ENCODE results near the gene COL5A3.
"Not testable (repeated sequence)": the region's sequence is repeated elsewhere in the genome, so short reads cannot be mapped to it uniquely, and the experiment has no call there.

Gene COL5A3

DNA sequence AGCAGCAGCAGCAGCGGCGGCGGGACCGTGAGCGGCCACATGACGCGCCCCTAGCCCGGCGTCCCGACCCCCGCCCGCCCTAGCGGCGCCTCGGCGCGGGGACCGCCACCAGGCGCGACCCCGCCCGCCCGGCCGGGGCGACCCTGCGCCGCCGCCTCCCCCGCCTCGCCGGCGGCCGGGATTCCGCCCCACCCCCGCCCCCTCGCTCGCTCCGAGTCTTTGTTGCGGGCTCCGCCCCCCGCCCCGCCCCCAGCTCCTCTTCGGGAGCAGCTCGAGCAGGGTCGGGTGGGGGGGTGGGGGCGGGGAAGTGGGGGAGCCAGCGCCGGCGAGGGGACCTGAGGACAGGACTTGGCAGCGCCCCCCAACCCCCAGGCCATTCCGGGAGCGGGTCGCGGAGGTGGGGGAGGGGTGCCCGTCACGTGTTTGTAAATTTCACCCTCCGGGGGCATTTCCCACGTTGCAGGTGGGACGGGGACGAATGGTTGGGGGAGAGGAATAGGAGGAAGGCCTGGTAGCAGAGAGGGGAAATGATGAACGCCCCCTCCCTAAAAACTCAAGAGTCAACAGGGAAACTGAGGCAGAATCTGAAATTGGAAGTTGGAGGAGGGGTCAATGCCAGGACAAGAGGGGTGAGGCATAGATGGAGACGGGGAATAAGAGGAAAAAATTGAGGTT is 73.8 kb downstream of the COL5A3 start, which contains the start of gene OLFM2:
TSS of gene OLFM2 (minus strand) at position 190 of the 675 bp plus-strand sequence. CDS start at position 41, 149 bp downstream.
- DNase-seq (ENCODE audit: low read depth): no peak

GRCh38 chr19:9935506-9936325 is 74.6 kb downstream of the COL5A3 start:
- DNase-seq (ENCODE audit: low read depth): no peak

GRCh38 chr19:9934132-9934950 is 76.0 kb downstream of the COL5A3 start:
- peak; percentile 76 for DNase-seq (ENCODE audit: low read depth)

DNA sequence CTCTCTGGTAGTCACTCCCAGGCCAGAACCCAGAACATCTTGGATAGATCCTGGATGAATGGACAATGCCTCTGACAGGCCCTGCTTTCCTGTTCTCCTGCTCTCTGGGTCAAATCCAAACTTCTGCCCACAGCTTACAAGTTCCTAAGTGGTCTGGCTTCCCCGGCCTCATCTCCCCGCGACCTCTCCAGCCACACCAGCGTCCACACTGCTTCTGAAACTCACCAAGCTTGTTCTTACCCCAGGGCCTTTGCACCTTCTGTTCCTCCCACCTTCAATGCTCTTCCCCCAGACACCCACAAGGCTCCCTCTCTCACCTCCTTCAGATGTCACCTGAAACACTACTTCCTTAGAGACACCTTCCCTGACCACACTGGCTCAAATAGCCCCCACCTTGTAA is 77.5 kb downstream of the COL5A3 start:
- no peak for DNase-seq (ENCODE audit: low read depth)

DNA sequence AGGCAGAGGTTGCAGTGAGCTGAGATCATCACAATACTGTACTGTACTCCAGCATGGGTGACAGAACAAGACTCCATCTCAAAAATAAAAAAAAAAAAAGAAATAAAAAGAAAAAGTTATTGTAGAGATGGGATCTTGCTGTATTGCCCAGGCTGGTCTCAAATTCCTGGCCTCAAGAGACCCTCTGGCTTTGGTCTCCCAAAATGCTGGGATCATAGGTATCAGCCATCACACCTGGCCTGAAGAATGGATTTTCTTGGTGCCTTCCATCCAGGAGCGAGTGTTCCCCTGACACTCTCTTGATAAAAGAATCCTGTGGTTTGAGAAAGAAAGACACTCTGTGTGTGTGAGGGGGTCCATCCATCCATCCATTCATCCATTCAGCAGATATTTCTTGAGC is 78.7 kb downstream of the COL5A3 start:
- no peak for DNase-seq (ENCODE audit: low read depth)

DNA sequence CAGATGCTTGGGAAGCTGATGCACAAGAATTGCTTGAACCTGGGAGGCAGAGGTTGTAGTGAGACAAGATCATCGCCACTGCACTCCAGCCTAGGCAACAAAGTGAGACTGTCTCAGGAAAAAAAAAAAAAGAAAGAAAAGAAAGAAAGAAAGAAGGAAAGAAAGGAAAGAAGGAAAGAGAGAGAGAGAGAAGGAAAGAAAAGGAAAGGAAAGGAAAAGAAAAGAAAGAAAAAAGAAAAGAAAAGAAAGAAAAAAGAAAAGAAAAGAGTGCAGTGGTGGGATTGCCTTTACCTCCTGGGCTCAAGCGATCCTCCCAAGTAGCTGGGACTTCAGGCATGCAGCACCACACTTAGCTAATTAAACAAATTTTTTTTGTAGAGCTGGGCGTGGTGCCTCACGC is 86.9 kb downstream of the COL5A3 start:
- DNase-seq (ENCODE audit: low read depth): no peak

DNA sequence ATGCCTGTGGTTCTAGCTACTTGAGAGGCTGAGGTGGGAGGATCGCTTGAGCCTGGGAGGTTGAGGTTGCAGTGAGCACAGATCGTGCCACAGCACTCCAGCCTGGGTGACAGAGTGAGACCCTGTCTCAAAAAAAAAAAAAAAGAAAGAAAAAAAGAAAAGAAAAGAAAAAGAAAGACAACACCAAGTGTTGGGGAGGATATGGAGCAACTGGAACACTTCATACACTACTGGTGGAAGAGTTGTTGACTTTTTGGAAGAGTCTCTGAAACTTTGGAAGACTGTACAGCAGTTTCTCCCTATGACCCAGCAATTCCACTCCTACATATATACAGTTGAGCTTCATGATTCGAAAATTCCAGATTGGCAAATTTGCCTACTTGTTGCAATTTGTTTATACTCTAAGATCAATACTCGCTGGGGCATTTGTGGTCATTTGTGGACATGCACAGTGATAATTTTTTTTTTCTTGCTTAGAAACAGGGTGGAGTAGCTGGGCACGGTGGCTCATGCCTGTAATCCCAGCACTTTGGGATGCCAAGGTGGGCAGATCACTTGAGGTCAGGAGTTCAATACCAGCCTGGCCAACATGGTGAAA is 87.4 kb downstream of the COL5A3 start:
- not testable (repeated sequence) for DNase-seq (ENCODE audit: low read depth)

DNA sequence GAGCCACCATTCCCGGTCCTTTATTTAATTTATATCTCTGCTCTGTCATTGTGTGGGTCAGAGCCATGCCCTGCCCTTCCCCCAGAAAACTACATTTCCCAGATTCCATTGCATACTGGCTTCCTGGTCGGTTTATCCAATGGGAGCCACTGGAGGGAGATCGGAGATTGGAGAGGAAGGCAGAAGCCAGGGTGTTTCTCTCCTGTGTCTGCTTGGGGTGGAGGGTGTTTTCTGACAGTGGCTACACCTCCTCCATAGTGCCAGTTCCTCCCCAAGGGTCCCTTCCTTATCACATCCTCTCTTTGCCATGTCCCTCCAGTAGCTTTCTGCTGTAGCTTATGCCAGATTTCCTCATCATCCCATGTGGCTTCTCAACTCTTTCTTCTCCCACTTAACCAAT is 93.0 kb downstream of the COL5A3 start:
- DNase-seq (ENCODE audit: low read depth): no peak

- DNase-seq (ENCODE audit: low read depth): no peak
Measured at GRCh38 chr19:9916719-9917118, 93.6 kb downstream of the COL5A3 start.

DNA sequence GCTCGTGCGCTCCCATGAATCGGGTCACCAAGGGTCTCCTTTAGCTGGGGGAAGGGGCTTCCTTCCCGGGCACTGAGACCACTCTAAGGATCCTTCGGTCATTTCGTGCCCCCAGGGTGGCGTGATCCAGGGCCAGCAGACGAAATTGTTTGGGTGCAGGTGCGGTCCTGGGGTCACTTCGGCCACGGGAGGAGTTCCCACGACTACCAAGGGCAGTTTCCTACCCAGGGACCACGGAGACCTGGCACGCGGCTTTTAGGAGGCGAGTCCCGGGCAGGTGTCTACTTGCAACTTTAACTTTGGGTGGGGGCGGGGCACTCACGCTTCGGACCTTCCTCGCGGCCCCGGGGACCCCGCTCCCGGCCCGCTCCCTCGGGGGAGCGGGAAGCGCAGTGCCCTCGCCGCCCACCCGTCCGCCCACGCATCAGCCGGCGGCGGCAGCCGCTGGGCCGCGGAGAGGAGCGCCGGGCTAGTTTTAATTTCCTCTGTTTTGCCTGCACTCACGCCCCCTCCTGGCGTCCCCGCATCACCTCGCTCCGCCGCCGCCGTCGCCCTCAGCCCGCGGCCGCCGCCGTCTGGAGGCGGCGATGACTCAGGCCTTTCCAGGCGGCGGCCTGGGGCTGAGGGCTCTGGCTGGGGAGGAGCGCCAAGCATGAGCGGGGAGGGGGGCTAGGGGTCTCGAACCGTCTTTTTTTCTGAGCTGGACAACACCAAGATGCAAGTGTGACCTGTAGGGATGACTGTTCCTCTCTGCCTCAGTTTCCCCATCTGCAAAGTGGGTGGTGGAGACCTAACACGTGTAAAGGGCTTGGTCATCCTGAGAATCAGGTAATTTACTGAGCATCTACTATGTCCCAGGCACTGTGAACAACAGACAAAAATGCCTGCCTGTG is 95.7 kb downstream of the COL5A3 start:
- peak; percentile 73 for DNase-seq (ENCODE audit: low read depth)

GRCh38 chr19:9914001-9914314 is 96.3 kb downstream of the COL5A3 start:
- no peak for DNase-seq (ENCODE audit: low read depth)

- no peak for DNase-seq (ENCODE audit: low read depth)
Measured at GRCh38 chr19:9913237-9914000, 96.9 kb downstream of the COL5A3 start.

DNA sequence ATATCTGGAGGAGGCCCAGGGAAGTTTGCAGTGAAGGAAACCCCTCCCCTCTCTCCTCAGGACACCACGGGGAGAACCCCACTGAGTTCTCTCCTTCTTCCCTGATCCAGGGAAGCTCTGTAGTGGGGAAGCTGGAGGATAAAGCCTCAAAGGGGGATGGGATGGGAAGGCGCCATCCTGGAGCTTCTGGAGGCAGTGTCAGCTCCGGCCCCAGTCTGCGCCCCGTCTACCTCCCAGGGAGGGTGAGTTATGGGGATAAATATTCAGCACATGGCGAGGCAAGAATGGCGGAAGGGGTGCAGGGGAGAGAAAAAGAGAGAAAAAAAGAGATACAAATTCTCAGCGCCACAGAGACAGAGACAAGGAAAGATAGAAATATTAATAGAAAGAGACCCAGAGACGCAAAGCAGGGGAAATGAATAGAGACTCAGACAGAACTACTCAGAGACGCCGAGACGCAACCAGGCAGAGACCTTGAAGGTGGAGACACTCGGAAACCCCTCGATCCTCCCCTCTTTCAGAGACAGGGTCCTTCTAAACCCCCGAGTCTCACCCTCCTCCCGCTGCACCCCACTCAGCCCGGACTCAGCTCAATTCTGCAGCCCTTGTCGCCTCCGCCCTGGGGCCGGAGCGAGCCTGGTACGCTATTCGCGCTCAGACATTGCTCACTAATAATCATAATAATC is 97.6 kb downstream of the COL5A3 start:
- DNase-seq (ENCODE audit: low read depth): no peak

DNA sequence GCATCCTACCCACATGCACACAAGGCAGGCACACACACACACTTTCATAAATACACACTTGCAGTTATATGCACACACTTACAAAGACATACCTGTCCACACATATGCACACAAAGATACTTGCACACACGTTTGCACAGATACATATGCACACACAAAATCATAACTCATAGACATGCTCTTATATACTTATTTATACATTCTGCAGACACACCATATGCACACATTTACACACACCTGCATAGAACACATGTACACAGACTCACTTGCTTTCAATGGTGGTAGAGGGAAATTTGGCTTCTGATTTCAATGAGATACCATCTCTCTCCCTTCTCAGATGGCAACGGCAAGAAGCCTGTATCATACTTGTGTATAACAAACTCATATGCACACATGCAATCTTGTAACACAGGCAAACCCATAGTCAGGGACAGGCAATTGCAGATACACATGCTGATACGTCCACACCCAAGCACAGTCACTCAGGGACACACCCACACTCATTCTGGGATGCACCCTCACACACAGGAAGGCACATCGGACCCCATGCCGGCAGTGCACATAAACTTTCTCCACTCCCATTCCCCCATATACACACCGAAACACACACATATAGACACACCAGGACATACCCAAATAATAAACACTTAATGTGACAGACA is 98.6 kb downstream of the COL5A3 start:
- no peak for DNase-seq (ENCODE audit: low read depth)

DNA sequence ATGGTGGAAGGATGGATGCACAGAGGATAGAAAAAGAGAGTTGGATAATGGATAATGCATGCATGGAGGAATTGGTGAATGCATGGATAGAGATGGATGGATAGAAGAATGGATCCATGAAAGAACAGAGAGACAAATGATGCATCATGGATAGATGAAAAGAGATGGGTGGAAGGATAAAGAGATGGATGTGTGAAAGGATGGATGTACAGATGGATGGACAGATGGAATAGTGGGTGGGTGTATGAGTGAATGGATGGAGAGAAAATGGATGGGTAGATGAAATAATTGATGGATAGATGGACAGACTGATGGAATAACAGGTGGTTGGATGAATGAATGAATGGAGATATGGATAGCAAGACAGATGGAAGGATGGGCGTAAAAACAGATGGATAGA is 99.7 kb downstream of the COL5A3 start:
- DNase-seq (ENCODE audit: low read depth): no peak
